ENCODE measurements around the gene MUC21.

- no peak for TF ChIP-seq CTCF (IDR thresholded peaks at IDR 0.05)
- no peak for TF ChIP-seq POLR2A (IDR thresholded peaks at IDR 0.05)
Observed at GRCh38 chr6:31001281-31001888, 17.9 kb downstream of the MUC21 start.

Measured in lower leg skin (tissue), 3 donors.